ENCODE measurements around the gene C5orf15. TPM values are rescaled to one million over a fixed set of nuclear protein-coding genes. Genes with fewer than 3 reads are reported as not detected.
A peak's percentile ranks its signal among the peaks of the same experiment; 100 is the strongest.

C5orf15 gene
- total RNA-seq, 1 experiment from 2014 or later = 28.8 TPM

- TF ChIP-seq YY1 (IDR thresholded peaks at IDR 0.05; ENCODE audit: extremely low read depth, insufficient replicate concordance, low read depth, low read length) (no peak), MAX (IDR thresholded peaks at IDR 0.05) (no peak), POLR2AphosphoS5 (IDR thresholded peaks at IDR 0.05; ENCODE audit: low read depth, low read length) (no peak), JUND (IDR thresholded peaks at IDR 0.05) (no peak), EZH2 (IDR thresholded peaks at IDR 0.05) (no peak), CEBPB (IDR thresholded peaks at IDR 0.05; ENCODE audit: low read depth) (no peak)
- TF ChIP-seq, protein P1, sequence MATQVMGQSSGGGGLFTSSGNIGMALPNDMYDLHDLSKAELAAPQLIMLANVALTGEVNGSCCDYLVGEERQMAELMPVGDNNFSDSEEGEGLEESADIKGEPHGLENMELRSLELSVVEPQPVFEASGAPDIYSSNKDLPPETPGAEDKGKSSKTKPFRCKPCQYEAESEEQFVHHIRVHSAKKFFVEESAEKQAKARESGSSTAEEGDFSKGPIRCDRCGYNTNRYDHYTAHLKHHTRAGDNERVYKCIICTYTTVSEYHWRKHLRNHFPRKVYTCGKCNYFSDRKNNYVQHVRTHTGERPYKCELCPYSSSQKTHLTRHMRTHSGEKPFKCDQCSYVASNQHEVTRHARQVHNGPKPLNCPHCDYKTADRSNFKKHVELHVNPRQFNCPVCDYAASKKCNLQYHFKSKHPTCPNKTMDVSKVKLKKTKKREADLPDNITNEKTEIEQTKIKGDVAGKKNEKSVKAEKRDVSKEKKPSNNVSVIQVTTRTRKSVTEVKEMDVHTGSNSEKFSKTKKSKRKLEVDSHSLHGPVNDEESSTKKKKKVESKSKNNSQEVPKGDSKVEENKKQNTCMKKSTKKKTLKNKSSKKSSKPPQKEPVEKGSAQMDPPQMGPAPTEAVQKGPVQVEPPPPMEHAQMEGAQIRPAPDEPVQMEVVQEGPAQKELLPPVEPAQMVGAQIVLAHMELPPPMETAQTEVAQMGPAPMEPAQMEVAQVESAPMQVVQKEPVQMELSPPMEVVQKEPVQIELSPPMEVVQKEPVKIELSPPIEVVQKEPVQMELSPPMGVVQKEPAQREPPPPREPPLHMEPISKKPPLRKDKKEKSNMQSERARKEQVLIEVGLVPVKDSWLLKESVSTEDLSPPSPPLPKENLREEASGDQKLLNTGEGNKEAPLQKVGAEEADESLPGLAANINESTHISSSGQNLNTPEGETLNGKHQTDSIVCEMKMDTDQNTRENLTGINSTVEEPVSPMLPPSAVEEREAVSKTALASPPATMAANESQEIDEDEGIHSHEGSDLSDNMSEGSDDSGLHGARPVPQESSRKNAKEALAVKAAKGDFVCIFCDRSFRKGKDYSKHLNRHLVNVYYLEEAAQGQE (IDR thresholded peaks at IDR 0.05; ENCODE audit: low read depth) = no peak
Measured at GRCh38 chr5:134003064-134003816, 34.8 kb upstream of the C5orf15 start (continued).

- peaks cover 88% of the 10 kb centered on the region for H3K79me2 ChIP-seq (ENCODE audit: insufficient read depth, low read length)
- no TSS peak for BruUV-seq (replicated peaks)
- H3K4me2 ChIP-seq (ENCODE audit: low read length) = peak overlapping the region; percentile 99; the same call in 1 of the 2 replicates
- no peaks in the 10 kb centered on the region for H3K27me3 ChIP-seq (ENCODE audit: insufficient read depth, low read length)
- peaks cover 16 to 18% of the 10 kb centered on the region in 2 experiments; a peak in 3 of 4 replicates for H3K36me3 ChIP-seq (ENCODE audit: control insufficient read depth in 1 of 2, insufficient read depth in 2 of 2, low read length in 2 of 2)
- H3K4me3 ChIP-seq (replicated peaks in 1 of 2; ENCODE audit: low read depth in 1 of 2, low read length in 2 of 2) = 0 out of 4 replicates have a peak overlapping the region, but pooled peaks of 1 of the 2 experiments have one; percentile 82
- intact Hi-C loops (cut with micrococcal nuclease) = no loop called here
- no peaks in the 10 kb centered on the region for H3K9me2 ChIP-seq (ENCODE audit: insufficient read depth)
- peaks cover 36% of the 10 kb centered on the region; the same call in 1 of the 2 replicates for H4K20me1 ChIP-seq (ENCODE audit: insufficient read depth)
- CTCF ChIA-PET = no interaction called here
- ATAC-seq (no peak), DNase-seq (ENCODE audit: low read depth, low spot score) (no peak)
- POLR2A ChIA-PET = no interaction called here
- peak overlapping the region; percentile 93; the same call in 1 of the 2 replicates for H3K9ac ChIP-seq (ENCODE audit: low read length)
- no peaks in the 10 kb centered on the region for H3K9me3 ChIP-seq (ENCODE audit: control insufficient read depth in 1 of 2, insufficient read depth in 1 of 2, low read depth in 1 of 2, low read length in 2 of 2)
- RAD21 ChIA-PET (ENCODE audit: low non-redundant PET in 1 of 2, low total read pairs in 2 of 2, uncharacterized antibody in 2 of 2, unreplicated experiment in 2 of 2) = no interaction called here
- H3K27ac ChIP-seq (ENCODE audit: low read depth, low read length) = peak overlapping the region; percentile 24; the same call in 1 of the 2 replicates
- peaks cover 22 to 49% of the 10 kb centered on the region in 2 experiments for H3K4me1 ChIP-seq (ENCODE audit: control insufficient read depth in 1 of 2, insufficient read depth in 2 of 2, low read length in 2 of 2)
- H2AFZ ChIP-seq (ENCODE audit: low read depth, low read length, poor library complexity, severe bottlenecking) = no peak overlapping the region
- TF ChIP-seq FOSL1 (IDR thresholded peaks at IDR 0.05; ENCODE audit: low read depth) (no peak), CTCF (IDR thresholded peaks at IDR 0.05 in 2 of 3, conservative IDR thresholded peaks at IDR 0.05 in 1 of 3; ENCODE audit: borderline replicate concordance in 1 of 3, insufficient read depth in 1 of 3, low read depth in 2 of 3, low read length in 2 of 3) (no peak), EZH2phosphoT487 (IDR thresholded peaks at IDR 0.05; ENCODE audit: borderline replicate concordance) (no peak)
- TF ChIP-seq, protein P2, sequence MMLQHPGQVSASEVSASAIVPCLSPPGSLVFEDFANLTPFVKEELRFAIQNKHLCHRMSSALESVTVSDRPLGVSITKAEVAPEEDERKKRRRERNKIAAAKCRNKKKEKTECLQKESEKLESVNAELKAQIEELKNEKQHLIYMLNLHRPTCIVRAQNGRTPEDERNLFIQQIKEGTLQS (IDR thresholded peaks at IDR 0.05) = no peak
- TF ChIP-seq, protein P1 (IDR thresholded peaks at IDR 0.05; ENCODE audit: low read depth) = no peak
Measured at GRCh38 chr5:134001938-134002731, 33.7 kb upstream of the C5orf15 start.

Data from HCT116 (cell line).